NCI-H2227 (cell line): ENCODE results near the gene TRPM5.
"Not testable (repeated sequence)": the region's sequence is repeated elsewhere in the genome, so short reads cannot be mapped to it uniquely, and the experiment has no call there.

ENCODE experiments used
- DNase-seq: peaks from one replicate; lab custom pipeline; 2025; ENCODE audit not compliant: unreplicated experiment; lab: John Stamatoyannopoulos, UW

TRPM5 gene, protein sequence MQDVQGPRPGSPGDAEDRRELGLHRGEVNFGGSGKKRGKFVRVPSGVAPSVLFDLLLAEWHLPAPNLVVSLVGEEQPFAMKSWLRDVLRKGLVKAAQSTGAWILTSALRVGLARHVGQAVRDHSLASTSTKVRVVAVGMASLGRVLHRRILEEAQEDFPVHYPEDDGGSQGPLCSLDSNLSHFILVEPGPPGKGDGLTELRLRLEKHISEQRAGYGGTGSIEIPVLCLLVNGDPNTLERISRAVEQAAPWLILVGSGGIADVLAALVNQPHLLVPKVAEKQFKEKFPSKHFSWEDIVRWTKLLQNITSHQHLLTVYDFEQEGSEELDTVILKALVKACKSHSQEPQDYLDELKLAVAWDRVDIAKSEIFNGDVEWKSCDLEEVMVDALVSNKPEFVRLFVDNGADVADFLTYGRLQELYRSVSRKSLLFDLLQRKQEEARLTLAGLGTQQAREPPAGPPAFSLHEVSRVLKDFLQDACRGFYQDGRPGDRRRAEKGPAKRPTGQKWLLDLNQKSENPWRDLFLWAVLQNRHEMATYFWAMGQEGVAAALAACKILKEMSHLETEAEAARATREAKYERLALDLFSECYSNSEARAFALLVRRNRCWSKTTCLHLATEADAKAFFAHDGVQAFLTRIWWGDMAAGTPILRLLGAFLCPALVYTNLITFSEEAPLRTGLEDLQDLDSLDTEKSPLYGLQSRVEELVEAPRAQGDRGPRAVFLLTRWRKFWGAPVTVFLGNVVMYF (N-terminal part only)

DNA sequence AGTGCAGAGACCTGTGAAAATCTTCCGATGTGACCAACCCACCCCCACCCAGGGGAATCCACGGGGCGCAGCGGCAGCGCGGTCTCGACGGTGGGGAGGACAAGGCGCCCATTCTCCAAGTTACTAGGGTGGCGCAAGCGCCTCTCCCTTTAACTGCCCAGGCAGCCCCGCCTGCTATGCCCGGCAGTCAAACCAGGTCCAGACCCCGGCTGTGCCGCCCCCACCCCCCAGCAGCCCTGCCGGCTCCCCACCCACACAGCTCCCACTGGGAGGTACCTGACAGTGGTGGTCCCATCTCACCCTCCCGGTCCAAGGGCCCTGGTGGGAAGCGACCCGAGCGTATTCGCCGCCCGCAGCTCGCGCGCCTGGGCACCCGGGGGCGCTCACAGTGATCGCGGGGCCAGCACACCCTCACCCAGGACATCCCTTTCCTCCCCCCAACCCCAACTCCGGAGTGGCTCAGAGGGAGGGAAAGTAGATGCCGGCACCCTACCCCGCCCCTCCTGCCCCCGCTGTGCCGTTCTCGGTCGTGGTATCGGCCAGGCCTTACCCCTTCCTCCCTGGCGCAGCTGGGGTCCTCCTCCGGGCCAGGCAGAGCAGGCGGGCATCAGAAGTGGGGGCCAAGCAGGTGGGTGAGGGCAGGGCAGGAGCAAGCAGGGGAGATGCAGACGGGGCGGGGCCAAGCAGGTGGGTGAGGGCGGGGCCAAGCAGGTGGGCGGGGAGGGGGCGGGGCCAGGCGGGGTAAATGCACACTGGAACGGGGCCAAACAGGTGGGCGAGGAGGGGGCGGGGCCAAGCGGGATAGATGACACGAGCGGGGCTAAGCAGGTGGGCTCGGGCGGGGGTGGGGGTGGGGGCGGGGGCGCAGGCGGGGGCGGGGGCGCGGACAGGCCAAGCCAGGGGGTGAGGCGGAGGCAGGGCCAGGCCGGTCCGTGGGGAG is at the start of gene TRPM5:
Gene TRPM5, minus strand, starts transcription at position 634 of the 940 bp plus-strand sequence. CDS start 21,478 bp downstream, outside the sequence.
- peak; percentile 76 for DNase-seq

DNA sequence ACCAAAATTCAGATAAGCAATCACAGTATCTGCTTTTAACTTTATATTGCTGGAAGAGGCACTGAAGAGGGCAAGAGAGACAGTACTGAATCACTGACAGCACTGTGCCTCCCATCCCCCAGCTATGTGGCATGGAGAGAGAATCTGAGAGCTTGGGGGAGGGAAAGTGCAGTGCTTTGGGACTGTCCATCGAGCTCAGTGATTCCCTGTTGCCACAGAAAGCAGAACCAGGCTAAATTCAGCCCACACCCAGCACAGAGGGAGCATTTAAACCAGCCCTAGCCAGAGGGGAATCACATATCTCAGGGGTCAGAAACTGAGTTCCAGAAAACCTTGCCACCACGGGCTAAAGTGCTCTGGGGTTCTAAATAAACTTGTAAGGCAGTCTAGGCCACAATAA is 44.8 kb upstream of the TRPM5 start:
- no peak for DNase-seq

DNA sequence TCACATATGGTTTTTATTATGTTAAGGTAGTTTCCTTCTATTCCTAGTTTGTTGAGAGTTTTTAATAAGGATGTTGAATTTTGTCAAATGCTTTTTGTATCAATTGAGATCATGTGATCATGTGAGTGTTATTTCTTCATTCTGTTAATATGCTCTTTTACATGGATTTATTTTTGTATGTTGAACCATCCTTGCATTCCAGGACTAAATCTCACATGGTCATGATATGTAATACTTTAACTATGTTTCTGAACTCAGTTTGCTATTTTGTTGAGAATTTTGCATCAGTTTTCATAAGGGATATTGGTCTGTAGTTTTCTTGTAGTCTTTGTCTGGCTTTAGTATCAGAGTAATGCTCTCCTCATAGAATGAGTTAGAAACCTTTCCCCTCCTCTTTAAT is 43.7 kb upstream of the TRPM5 start:
- no peak for DNase-seq

DNA sequence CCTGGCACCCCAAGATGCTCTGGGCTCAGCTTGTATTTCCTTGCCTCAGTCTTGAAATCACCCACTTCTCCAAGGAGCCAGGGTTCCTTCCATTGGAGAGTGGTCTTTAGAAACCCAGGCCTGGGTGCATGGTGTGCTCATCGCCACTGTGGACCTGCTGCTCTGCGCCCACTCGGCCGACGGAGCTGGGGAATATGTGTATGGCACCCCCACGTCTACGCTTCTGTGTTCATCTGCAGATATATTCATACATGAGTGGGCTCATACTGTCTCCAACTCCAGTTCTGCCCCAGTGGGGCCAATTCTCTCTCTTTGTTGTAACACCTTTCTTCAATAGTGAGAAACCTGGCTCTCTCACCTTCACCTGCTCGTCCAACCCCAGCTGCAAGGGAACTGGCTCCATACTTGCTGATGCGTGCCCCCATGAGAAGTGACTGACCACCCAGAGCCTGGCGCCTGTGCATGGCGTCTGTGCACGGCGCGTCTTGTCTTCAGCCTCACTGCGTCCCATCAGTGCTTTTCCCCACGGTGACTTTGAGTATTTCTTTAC is 40.3 kb upstream of the TRPM5 start:
- DNase-seq = no peak

DNA sequence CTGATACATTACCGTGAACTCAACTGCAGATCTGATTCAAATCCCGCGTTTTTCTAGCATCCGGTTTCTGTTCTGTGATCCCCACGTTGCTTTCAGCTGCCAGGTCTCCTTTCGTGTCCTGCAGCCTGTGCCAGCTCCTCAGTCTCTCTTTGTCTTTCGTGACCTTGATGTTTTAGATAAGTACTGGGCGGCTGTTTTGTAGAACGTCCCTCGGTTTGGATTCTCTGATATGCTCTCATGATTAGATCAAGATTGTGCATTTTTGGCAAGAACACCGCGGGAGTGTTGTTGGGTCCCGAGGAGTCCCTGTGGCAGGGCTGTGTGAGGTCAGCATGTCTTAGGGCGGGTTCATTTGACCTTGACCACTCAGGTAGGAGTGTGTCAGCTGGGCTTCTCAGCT is 39.1 kb upstream of the TRPM5 start:
- DNase-seq = peak; percentile 22

DNA sequence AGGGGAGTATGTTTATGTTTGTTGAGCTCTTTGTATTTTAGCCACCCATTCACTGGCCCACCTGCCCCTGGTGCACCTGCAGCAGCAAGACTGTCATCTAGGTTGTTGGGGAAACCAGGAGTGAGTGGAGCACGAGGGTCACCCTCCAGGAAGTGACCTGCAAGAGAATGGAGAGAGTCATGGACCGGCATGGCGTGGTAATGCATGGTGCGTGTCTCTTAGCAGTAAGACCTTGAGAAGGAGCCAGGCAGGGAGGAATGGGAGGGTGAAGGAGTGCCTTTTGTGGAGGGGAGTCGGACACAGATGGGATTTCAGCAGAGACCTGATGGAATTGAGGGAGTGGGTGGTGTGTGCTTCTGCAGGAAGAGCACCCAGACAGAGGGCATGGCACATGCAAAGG is 38.4 kb upstream of the TRPM5 start:
- no peak for DNase-seq

DNA sequence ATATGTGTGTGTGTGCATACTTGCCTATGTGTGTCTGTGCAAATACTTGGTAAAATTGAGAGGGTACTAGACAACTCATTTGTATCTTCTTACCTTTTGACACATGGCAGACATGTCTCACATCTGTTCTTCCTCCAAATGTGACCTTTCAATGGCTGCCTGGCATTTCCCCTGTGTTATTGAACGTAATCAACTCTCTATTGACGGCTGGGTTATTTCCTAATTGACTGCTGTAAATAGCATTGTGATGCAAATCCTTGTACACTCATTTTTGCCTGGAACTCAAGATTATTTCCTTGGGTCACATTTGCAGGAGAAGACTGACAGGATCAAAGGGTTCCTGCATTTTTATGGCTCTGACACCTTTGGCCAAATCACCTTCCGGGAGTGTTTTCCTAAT is 37.9 kb upstream of the TRPM5 start:
- no peak for DNase-seq

DNA sequence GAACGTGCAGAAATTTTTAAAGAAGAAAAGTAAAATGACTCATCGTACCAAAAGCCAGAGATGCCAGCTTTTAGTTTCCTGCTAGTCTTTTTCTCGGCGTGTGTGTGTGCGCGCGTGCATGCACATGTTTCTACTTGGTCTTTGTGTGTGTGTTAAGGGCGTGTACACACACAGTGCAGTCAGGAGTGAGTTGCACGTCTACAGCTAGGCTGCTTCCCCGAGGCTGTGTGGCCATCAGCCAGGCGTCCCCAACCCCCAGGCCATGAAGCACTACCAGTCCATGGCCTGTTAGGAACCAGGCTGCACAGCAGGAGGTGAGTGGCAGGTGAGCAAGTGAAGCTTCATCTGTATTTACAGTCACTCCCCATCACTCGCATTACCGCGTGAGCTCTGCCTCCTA is 36.9 kb upstream of the TRPM5 start:
- no peak for DNase-seq

DNA sequence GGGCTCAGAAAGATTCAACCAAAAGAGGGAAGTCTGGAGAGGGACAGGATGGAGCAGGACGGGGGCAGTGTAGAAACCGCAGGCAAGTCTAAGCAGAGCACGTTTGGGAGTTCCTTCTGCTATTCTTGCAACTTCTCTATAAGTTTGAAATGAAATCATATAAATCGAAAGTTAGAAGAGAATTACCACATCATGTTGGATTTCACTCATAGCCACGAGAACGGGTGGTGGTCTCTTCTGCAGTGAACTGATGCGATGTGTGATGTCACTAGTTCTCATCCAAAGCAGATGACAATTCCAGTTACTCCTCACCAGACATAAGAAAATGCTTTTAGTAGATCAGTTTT is 36.5 kb upstream of the TRPM5 start:
- no peak for DNase-seq

DNA sequence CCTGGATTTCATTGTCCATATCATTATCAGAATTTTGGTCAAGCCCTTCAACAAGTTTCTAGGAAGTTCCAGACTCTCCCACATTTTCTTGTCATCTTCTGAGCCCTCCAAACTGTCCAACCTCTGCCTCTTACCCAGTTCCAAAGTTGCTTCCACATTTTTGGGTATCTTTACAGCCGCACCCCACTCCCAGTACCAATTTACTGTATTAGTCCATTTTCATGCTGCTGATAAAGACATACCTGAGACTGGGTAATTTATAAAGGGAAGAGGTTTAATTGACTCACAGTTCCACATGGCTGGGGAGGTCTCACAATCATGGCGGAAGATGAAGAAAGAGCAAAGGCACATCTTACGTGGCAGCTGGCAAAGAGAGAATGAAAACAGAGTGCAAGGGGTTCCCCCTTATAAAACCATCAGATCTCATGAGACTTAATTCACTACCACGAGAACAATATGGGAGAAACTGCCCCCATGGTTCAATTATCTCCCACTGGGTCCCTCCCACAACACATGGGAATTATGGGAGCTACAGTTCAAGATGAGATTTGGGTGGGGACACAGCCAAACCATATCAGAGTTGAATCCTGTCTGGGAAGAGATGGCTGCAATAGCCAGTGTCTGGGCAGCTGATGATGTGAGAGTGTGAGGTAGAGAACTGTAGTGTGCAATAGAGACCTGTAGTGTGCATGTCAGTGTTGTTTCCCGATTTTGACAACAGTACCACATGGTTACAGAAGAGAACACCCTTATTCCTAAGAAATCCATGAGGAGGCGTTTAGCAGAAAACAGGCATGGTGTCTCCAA is 36.0 kb upstream of the TRPM5 start:
- not testable (repeated sequence) for DNase-seq

DNA sequence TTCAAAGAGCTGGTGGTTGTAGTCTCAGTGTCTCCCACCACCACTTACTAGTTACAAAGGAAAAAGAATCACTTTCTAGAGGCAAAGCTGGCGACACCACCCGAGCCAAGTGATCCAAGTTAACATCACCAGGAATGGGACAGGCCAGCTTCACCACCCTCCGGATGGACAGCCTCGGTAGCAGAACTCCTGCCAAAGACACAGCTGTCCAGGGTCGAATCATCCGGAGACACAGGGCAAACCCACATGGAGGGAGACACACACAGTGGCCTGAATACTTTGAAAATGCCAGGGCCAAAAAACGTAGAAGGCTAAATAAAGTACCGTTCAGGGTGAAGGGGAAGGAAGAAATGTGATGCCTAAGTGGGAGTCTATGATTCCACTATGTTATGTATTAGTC is 33.6 kb upstream of the TRPM5 start:
- no peak for DNase-seq

DNA sequence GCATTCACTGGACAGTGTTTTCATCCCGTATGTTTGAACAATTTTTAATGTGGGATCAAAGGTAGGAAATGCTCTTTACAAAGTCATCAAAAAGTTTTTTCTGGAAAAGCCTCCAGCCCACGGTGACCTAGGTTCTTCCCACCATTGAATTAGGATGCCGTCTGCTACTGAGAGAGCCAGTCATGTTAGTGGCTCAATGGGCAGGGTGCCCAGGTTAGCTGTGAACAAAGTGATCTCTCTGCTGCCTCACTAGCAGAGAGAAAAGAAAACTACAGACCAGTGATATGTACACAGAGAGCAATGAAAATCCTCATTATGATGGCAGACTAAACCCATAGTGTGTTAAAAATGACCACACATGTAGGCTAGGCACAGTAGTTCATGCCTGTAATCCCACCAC is 32.9 kb upstream of the TRPM5 start:
- DNase-seq = no peak

DNA sequence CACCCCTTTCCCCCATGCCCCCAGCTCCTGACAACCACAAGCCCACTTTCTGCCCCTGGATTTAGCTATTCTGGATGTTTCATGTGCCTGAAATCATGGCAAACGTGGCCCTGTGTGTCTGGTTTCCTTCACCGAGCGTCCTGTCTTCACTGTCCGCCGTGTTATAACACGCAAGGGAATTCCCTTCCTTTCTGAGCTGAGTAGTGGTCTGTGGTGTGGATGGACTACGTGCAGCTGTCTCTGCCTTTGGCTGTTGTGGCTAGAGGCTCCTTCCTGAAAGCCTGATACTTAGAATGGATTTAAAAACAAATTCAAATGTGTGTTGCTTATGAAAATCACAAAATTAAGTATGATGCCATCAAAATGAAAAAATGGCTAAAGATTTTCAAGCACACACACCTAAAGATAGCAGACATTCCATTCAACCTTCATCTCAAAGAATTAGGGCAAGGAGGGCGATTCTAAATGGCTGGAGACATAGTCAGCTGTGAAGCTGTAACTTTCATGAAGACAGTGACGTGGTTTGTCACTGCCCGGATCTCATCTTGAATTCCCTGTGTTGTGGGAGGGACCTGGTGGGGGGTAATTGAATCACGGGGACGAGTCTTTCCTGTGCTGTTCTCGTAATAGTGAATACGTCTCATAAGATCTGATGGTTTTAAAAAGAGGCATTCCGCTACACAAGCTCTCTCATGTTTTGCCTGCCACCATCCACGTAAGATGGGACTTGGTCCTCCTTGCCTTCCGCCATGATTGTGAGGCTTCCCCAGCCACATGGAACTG is 31.0 kb upstream of the TRPM5 start:
- DNase-seq = no peak

DNA sequence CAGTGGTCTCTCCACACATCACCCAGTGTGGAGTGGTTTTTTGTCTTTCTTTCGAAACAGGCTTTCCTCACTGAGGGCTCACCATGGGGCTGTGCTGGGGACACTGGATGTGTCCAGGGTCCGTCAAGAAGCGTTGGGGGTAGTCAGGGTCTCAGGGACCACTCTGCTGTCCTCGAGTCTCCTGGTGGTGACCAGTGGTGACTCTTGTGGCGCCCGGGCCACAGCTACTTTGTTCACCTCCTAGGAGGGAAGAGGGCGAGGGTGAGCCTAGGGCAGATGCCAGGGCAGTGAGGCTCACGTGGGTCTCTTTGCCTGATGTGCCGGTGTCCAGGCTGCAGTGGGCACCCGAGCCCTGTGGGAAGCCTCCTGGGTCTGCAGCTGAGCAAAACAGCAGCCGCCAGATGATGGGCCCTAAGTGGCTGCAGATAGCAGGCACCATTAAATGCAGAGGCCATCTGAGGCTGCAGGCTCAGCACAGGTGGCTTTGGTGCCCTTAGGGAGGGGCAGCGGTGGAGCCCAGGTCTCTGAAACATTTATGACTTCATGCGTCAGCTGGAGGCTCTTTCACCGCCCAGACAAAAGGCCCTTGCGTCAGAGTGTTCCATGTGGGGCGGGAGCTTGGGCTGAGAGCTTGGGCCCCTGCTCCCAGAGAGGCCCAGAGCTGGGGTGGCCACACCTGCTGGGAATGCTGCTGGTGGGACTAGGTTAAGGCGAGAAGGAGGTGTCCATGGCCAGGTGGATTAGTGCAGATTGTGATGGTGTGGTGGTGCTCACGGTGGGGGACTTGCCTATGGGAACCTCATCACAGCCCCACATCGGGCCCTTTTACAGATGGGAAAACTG is 30.0 kb upstream of the TRPM5 start:
- DNase-seq = peak; percentile 32

DNA sequence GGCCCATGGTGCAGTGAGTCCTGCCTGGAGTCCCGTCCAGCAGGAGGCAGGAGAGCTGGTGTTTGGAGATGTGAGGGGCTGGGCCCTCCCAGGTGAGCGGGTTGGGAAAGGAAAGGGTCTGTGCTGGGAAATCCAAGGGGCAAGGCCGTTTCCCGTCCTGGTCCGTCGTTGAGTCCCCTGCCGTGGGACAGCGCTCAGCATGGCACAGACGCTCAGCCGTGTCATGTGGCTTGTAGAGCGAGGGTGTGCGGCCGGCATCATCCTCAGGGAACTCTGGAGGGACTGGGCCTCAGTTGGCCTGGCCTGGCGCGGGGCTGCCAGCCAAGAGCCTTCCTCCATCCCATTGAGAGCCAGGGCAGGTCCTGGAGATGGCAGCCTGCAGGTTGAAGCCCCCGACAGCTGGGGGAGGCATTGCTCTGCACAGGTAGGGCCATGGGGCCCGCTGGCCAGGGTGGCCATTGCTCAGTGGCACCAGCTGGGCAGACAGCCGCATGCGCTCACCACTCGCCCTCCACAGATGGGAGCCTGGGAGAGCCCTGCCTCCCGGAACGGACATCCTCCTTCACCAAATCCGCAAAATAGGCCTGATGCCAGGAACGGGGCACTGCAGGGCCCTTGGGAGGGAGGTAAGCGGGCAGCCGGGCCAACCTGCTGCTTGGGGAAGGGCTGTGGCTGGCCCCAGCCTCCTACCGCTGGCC is 29.2 kb upstream of the TRPM5 start:
- DNase-seq = no peak

DNA sequence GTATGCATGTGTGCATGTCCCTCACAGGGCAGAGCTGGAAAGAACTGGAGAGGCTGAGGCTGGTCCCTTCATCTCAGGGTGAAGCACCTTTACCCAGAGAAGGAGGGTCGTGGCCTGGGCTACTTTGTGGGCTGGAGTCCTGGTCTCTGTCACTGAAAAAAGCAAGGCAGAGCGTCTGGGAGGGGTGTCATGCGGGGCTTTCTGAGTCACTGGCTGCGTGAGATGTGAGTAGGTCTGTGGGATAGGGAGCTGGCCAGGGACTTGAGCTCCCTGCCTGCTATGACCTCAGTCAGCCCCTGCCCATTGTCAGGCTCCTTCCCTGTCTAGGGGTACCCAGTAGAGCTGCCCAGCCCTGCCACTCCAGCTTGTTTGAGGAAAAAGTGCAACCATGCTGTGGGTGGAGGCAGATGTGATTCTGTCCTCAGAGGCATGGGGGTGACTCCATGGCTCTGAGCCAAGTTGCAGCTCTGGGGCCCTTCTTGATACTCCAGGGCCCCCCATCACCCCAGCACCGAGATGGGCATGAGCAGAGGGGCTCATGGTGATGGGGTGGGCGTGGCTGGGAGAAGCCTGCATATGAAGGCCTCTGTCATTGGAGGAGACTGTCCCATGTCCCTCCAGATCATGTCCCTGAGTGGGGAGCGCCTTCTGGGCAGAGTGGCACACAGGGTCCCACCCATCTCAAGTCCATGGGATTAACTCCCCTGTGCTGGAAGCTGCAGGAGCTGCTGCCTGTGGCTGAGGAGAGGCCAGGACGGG is 28.3 kb upstream of the TRPM5 start:
- no peak for DNase-seq

DNA sequence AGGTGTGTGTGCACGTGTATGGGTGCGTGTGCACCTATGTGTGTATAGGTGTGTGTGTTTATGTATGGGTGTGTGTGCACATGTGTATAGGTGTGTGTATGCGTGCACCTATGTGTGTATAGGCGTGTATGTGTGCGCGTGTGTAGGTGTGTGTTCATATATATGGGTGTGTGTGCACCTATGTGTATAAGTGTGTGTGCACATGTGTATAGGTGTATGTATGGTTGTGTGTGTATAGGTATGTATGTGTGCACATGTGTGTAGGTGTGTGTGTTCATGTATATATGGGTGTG is 27.4 kb upstream of the TRPM5 start:
- DNase-seq = no peak
